ENCODE results near the gene VRK3.
"Not testable (repeated sequence)": the region's sequence is repeated elsewhere in the genome, so short reads cannot be mapped to it uniquely, and the experiment has no call there.

The VRK3 gene

GRCh38 chr19:50025022-50025793 is at the start of gene VRK3:
VRK3 (minus strand) TSS chr19:50025372; CDS start chr19:50016162, 9,210 bp downstream.
- DNase-seq (ENCODE audit: low read depth in 3 of 3) = peak; percentile 88 to 97 (median 95)

- not testable (repeated sequence) for DNase-seq (ENCODE audit: low read depth in 3 of 3)
These were observed 43.2 kb upstream of the VRK3 start for GRCh38 chr19:50068382-50068781.

DNA sequence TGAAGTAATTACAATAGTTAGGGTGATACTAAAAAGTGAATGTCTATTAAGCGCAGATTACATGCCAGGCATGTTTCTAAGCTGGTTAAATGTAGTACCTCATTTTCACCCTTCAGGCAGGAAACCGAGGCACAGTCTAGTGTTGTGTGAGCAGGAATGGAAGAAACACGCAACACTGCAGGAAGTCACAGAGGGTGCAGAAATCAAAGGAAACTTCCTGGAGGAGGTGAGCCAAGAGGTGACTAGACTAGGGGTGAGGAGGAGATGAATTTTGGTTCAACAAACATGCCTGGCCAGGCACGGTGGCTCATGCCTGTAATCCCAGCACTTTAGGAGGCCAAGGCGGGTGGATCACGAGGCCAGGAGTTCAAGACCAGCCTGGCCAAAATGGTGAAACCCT is 42.4 kb upstream of the VRK3 start:
- no peak for DNase-seq (ENCODE audit: low read depth in 3 of 3)

DNA sequence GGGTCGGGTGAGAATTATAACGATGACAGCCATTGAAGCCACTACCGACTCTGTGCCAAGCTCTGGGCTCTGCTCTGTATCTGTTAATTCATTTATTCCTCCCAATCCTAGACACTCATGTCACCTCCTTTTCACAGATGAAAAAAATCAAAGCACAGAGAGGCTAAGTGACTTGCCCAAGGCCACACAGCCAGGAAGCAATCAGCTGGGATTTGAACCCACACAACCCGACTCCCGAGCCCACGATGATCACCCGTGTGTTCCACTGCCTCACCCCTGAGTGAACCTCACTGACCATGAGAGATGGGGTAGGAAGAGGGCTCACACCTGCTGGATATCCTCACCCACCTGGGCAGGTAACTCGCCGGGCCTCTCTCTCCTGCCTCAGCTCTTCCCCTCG is 40.8 kb upstream of the VRK3 start:
- DNase-seq (ENCODE audit: low read depth in 3 of 3) = no peak

GRCh38 chr19:50061650-50062049 is 36.5 kb upstream of the VRK3 start:
- no peak for DNase-seq (ENCODE audit: low read depth in 3 of 3)

DNA sequence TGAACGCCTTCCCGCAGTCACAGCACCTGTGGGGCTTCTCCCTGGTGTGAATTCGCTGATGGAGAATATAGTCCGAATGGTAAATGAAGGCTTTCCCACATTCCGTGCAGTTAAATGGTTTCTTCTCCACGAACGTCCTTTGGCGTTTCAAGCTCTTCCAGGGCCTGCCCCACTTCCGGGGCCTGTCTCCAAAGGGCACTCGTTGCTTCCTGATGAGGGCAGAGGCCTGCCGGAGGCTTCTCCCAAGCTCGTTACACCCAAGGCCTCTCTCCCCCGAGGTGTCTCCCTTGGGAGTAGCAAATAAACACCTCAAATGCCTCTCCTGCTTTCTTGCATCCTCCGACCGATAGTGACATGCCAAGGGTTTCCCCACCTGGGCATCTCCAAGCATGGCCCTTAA is 34.9 kb upstream of the VRK3 start:
- DNase-seq (ENCODE audit: low read depth in 3 of 3) = no peak

- no peak for DNase-seq (ENCODE audit: low read depth in 3 of 3)
These were observed 33.9 kb upstream of the VRK3 start for GRCh38 chr19:50059045-50059444.

DNA sequence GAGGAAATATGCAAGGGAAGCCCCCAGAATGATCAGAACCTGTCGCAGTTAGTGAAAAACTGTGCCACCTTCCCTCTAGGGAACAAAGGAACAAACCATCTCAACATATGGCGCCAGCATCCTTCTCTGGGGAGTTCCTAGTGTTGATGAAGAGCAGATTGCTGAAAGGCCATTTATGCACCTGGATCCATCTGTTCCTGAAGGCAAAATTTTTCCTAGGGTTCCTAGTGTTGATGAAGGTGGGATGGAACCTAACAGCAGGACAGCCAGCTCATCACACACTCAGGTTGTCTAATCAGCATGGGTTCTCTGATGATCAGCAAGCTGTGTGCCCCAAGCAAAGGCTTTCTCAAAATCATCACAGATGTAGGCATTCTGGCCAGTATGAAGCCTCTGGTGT is 33.3 kb upstream of the VRK3 start:
- no peak for DNase-seq (ENCODE audit: low read depth in 3 of 3)

GRCh38 chr19:50053119-50053518 is 27.9 kb upstream of the VRK3 start:
- no peak for DNase-seq (ENCODE audit: low read depth in 3 of 3)

DNA sequence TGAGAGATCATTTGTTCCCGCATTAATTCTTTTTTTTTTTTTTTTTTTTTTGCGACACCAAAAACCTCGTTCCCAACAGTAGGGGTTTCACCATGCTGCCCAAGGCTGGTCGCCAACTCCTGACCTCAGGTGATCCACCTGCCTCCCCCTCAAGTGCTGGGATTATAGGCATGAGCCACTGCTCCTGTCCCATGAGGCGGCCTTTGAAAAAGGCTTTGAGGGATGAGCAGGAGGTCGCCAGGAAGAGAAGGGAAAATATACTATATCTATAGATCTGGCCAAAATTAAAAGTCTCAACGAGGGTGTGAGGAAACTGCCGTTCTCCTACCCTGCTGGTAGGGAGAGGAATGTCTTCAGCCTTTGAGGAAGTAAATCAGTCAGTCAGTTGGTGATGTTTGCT is 26.8 kb upstream of the VRK3 start:
- DNase-seq (ENCODE audit: low read depth in 3 of 3) = no peak

- not testable (repeated sequence) for DNase-seq (ENCODE audit: low read depth in 3 of 3)
These were observed 26.2 kb upstream of the VRK3 start for GRCh38 chr19:50051228-50051895.

DNA sequence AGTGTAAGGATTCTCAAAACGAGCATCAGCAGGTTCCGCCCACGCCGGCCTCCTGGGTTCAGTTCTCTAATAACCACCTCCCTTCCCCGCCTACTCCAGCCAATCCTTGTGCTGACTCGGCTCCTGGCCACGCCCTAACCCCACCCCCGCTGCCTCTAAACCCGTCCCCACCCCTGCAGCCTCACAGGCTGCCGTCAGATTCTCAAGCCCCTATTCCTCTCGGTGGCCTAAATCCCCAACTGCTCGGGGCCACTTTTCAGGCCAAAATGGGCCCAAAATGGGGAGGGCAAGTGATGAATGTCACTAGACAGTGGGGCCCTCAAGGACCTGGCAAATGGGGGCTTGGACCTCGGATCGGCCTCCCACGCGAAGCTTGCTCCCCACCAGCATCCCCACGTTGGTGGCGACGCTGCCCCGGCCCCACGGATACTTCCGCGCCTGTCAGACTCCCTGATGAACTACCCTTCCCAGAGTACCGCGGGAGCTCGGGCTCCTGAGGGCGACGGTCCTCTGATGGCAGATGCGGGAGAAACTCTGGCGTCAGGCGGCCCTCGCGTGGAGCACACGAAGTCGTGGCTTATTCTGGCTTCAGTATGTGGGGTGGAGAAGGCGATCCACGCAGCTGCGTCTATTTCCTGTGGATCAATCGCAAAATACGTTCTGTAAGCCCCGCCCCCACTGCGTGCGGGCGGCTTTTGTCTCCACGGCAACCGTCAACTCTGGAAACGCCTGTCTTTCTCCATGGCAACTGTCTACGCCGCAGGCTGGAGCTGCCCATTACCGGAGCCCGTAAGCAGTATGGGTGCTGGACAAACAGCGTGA is 25.4 kb upstream of the VRK3 start:
- DNase-seq (ENCODE audit: low read depth in 3 of 3) = peak; percentile 74 to 88 (median 85)

GRCh38 chr19:50047671-50048070 is 22.5 kb upstream of the VRK3 start:
- no peak for DNase-seq (ENCODE audit: low read depth in 3 of 3)

DNA sequence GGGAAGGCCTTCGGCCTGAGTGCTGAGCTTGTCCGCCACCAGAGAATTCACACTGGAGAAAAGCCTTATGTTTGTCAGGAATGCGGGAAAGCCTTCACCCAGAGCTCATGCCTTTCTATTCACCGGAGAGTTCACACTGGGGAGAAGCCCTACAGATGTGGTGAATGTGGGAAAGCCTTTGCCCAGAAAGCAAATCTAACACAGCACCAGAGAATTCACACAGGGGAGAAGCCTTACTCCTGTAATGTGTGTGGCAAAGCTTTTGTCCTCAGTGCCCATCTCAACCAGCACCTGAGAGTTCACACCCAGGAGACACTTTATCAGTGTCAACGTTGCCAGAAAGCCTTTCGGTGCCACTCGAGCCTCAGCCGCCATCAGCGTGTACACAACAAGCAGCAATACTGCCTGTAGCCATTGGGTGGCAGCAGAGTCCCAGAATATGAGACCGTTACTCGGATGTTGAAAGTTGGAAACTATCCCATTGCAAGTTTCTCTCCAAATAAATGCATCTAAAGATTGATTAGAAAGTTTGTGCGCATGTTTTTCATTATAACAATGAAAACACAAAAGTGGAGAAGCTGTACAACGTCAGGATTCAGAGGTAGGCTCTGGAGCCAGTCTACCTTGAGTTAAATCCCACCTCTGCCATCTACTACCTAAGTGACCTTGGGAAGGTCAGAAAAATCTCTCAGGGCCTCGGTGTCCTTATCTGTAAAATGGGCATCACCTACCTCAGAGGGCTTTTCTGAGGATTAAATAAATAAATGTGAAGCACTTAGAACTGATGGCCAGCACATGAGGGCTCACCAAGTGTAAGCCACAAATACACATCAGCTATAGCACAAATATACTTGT is 21.7 kb upstream of the VRK3 start:
- peak in 2 of 3 experiments; percentile 26 to 32 for DNase-seq (ENCODE audit: low read depth in 3 of 3)

- no peak for DNase-seq (ENCODE audit: low read depth in 3 of 3)
These were observed 19.8 kb upstream of the VRK3 start for GRCh38 chr19:50044922-50045321.

- no peak for DNase-seq (ENCODE audit: low read depth in 3 of 3)
These were observed 18.8 kb upstream of the VRK3 start for GRCh38 chr19:50043967-50044366.

DNA sequence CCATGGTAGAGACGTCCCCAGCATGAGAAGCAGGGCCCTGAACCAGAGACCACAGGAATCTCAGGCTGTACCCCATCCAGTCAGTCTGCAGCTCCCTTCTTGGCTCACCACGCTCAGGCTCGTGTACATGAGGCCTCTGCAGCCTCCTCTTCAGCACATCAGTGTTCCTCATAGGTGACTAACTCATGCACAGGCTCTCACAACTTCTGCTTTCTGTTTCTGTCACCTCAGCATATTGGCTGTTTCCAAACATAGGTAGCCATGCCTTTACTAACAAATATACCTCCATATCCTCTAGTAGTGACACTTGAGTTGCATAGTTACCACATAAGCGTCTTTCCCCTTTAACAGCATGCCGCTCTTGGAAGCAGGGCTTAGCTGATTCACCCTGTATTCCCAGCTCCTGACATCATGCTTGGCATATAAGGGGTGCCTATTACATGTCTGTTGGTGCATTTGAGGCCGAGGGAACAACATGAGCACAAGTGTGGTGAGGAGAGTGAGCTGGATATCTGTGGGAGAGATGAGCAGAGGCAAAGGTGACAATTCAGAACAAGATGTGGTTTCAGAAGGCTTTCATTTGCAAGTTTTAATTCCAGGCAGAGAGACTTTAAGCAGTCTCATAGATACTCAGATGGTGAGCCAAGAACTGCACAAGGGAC is 17.3 kb upstream of the VRK3 start:
- no peak for DNase-seq (ENCODE audit: low read depth in 3 of 3)

- DNase-seq (ENCODE audit: low read depth in 3 of 3) = no peak
These were observed 15.8 kb upstream of the VRK3 start for GRCh38 chr19:50040967-50041366.

DNA sequence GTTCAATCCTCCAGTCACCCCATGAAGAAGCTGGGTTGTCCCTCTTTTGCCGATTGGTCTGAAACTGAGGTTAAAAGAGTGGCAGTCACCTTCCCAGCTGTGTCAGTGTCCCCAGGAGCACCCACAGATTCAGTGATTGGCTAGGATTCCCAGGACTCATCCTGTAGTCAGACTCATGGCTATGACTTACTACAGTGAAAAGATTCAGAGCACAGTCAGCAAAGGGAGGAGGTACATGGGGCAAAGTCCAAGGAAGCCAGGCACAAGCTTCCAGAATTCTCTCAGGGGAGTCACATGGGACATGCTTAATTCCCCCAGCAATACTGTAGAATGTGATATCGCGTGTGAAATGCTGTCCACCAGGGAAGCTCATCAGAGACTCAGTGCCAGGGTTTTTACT is 14.8 kb upstream of the VRK3 start:
- no peak for DNase-seq (ENCODE audit: low read depth in 3 of 3)

DNA sequence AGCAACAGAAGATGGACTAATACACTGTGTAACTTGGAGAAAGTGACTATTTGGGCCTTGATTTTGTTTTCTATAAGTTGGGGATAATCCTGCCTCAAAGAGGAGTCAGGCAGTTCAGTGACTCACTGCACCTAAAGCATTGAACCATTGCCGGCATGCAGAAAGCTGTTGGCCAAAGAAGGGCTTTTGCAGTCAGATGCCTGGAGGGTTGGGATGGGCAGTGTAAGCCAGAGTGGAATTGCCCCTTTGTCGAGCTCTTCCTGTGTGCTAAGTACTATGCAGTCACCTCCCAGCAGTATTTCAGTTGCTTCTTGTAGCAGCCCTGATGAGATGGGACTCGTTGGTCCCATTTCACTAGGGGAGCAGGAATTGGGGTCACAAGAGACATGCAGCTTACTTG is 11.7 kb upstream of the VRK3 start:
- DNase-seq (ENCODE audit: low read depth in 3 of 3) = no peak

GRCh38 chr19:50030937-50031336 is 5.8 kb upstream of the VRK3 start:
- no peak for DNase-seq (ENCODE audit: low read depth in 3 of 3)

Measured in stimulated activated CD4-positive, alpha-beta T cell treated with anti-CD3 and anti-CD28 coated beads, TNF-alpha, amount 100 ng/mL, for 4 hours (primary cell).